D721Med (cell line): ENCODE measurements around the gene GRIN2B.

Source experiments
- DNase-seq: peaks from one replicate; pipeline ENCODE4 v3.0.0; 2011; ENCODE audit warnings: low spot score; ENCODE audit not compliant: insufficient read length
- FAIRE-seq: peaks from 2 replicates; lab custom pipeline; 2011; peaks lifted over from hg19 to GRCh38; lab: Jason Lieb, UNC
- CTCF ChIP-seq: IDR thresholded peaks from 2 replicates; pipeline ENCODE4 v1.5.1; 2012; ENCODE audit warnings: mild to moderate bottlenecking, control low read depth; ENCODE audit not compliant: insufficient read depth; ENCODE audit errors: missing control alignments

The GRIN2B gene

GRCh38 chr12:13945641-13946040 lies 35.8 kb downstream of the GRIN2B start:
- FAIRE-seq (no peak), DNase-seq (no peak)
- no peak for TF ChIP-seq CTCF

GRCh38 chr12:13945236-13945635 lies 36.2 kb downstream of the GRIN2B start:
- DNase-seq, result no peak
- FAIRE-seq, result no peak
- TF ChIP-seq CTCF, result no peak

GRCh38 chr12:13942826-13943225 lies 38.6 kb downstream of the GRIN2B start:
- FAIRE-seq (no peak), DNase-seq (no peak)
- no peak for TF ChIP-seq CTCF

- peak; percentile 15 for DNase-seq
- FAIRE-seq, result peak; percentile 53
Observed at GRCh38 chr12:13941258-13942249, 39.8 kb downstream of the GRIN2B start.

GRCh38 chr12:13940335-13940865 lies 41.0 kb downstream of the GRIN2B start:
- FAIRE-seq (no peak), DNase-seq (no peak)
- TF ChIP-seq CTCF, result no peak

More at GRCh38 chr12:13941258-13942249, 39.8 kb downstream of the GRIN2B start:
- TF ChIP-seq CTCF, result peak; percentile 71

- DNase-seq, result no peak
- no peak for FAIRE-seq
- TF ChIP-seq CTCF, result no peak
Observed at GRCh38 chr12:13937735-13938134, 43.7 kb downstream of the GRIN2B start.
